Measurements from ENCODE around the gene PIEZO2.

GRCh38 chr18:10926621-10927161, 222.7 kb downstream of the PIEZO2 start:
- TF ChIP-seq CTCF (IDR thresholded peaks at IDR 0.05) (no peak), EZH2 (IDR thresholded peaks at IDR 0.05; ENCODE audit: borderline replicate concordance, insufficient read depth, low read depth, low read length, poor library complexity, severe bottlenecking) (no peak)

All from B cell (primary cell).